ENCODE data around the gene SLC19A2. TPM values are rescaled to one million over a fixed set of nuclear protein-coding genes. Genes with fewer than 3 reads are reported as not detected.
"Not testable (repeated sequence)": the region's sequence is repeated elsewhere in the genome, so short reads cannot be mapped to it uniquely, and the experiment has no call there.

SLC19A2 gene
- total and polyA plus RNA-seq, 2 of the 8 experiments (the other 6 are each of a cell fraction or from before 2014, with no cell fraction given) = 21.2 to 23.2 TPM

- Histone ChIP-seq H3K36me3 (ENCODE audit: control insufficient read depth in 2 of 4, insufficient read depth in 4 of 4, low read length in 3 of 4) (no peaks in the 10 kb centered on the region), H3K23ac (ENCODE audit: insufficient read length) (no peak overlapping the region), H3K79me2 (ENCODE audit: control insufficient read depth in 1 of 2, insufficient read depth in 2 of 2, low read length in 2 of 2) (no peaks in the 10 kb centered on the region), H3K56ac (replicated peaks; ENCODE audit: insufficient read length, low read depth, low read length) (no peak overlapping the region), H3K27me3 (replicated peaks in 1 of 4; ENCODE audit: control insufficient read depth in 3 of 4, extremely low read depth in 1 of 4, insufficient read depth in 3 of 4, low read length in 3 of 4) (no peaks in the 10 kb centered on the region), H2AFZ (ENCODE audit: low read length) (no peak overlapping the region), H3K18ac (ENCODE audit: extremely low read depth, low read length) (no peak overlapping the region), H4K8ac (ENCODE audit: extremely low read depth, insufficient read depth, low read length) (no peak overlapping the region), H2BK5ac (ENCODE audit: low read depth, low read length) (no peak overlapping the region), H2BK120ac (replicated peaks; ENCODE audit: low read depth, low read length) (no peak overlapping the region), H2BK12ac (ENCODE audit: low read depth, low read length) (no peak overlapping the region), H2BK15ac (ENCODE audit: low read length) (no peak overlapping the region), H4K5ac (ENCODE audit: insufficient read length, low read depth, low read length) (no peak overlapping the region), H3K9me3 (ENCODE audit: insufficient read depth in 2 of 2, low read depth in 1 of 2, low read length in 1 of 2) (no peaks in the 10 kb centered on the region), H4K91ac (replicated peaks; ENCODE audit: insufficient read length, low read length) (no peak overlapping the region), H3K9ac (replicated peaks in 1 of 4; ENCODE audit: extremely low read depth in 1 of 4, low read depth in 3 of 4, low read length in 3 of 4) (no peak overlapping the region), H3K4ac (replicated peaks; ENCODE audit: insufficient read length, low read depth, low read length) (no peak overlapping the region), H3K4me1 (replicated peaks in 1 of 4; ENCODE audit: control insufficient read depth in 3 of 4, insufficient read depth in 4 of 4, low read length in 3 of 4) (no peaks in the 10 kb centered on the region), H3K27ac (ENCODE audit: low read depth, low read length) (no peak overlapping the region), H3K79me1 (ENCODE audit: low read depth, low read length) (no peaks in the 10 kb centered on the region), H3K4me2 (ENCODE audit: insufficient read depth in 1 of 2, low read depth in 2 of 2, low read length in 2 of 2) (no peak overlapping the region), H3K23me2 (ENCODE audit: low read depth, low read length) (no peaks in the 10 kb centered on the region), H3K4me3 (ENCODE audit: extremely low read depth in 1 of 4, insufficient read depth in 2 of 4, low read depth in 3 of 4, low read length in 4 of 4) (no peak overlapping the region), H3K14ac (ENCODE audit: insufficient read length) (no peak overlapping the region), H2AK5ac (ENCODE audit: low read depth, low read length) (no peak overlapping the region), H4K20me1 (replicated peaks in 1 of 2; ENCODE audit: control insufficient read depth in 1 of 2, insufficient read depth in 2 of 2, low read length in 2 of 2) (no peaks in the 10 kb centered on the region), H2BK20ac (ENCODE audit: low read length) (no peak overlapping the region)
- TF ChIP-seq SIRT6 (IDR thresholded peaks at IDR 0.05; ENCODE audit: low read length) (no peak), JUN (IDR thresholded peaks at IDR 0.05; ENCODE audit: low read depth, low read length) (no peak), SUZ12 (IDR thresholded peaks at IDR 0.05; ENCODE audit: low read length) (no peak)
- FAIRE-seq (no peak), DNase-seq (ENCODE audit: low read depth in 1 of 2, low spot score in 2 of 2) (no peak)
- 90% methylated on average over 2 of the region's 2 CpGs; no CpG with 5 or more reads in 1 of the 2 experiments for WGBS, 2 experiments (ENCODE audit: extremely low coverage in 1 of 2, insufficient coverage in 1 of 2, insufficient read length in 1 of 2, insufficient replicate concordance in 2 of 2, low coverage in 1 of 2, low lambda C conversion rate in 2 of 2, missing lambda C conversion rate in 1 of 2)
- ChIA-PET POLR2A (ENCODE audit: partially characterized antibody) (no interaction called here), CTCF (ENCODE audit: partially characterized antibody) (no interaction called here)
Measured at GRCh38 chr1:169507413-169507812, 21.7 kb upstream of the SLC19A2 start.

DNA sequence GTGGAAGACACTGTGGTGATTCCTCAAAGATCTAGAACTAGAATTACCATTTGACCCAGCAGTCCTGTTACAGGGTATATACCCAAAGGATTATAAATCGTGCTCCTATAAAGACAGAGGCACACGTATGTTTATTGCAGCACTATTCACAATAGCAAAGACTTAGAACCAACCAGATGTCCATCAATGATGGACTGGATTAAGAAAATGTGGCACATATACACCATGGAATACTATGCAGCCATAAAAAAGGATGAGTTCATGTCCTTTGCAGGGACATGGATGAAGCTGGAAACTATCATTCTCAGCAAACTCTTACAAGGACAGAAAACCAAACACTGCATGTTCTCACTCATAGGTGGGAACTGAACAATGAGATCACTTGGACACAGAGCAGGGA is 17.9 kb upstream of the SLC19A2 start:
- H3K4ac ChIP-seq (replicated peaks; ENCODE audit: insufficient read length, low read depth, low read length); H3K4me1 ChIP-seq (replicated peaks in 1 of 4; ENCODE audit: control insufficient read depth in 3 of 4, insufficient read depth in 4 of 4, low read length in 3 of 4); H3K9me3 ChIP-seq (ENCODE audit: insufficient read depth in 2 of 2, low read depth in 1 of 2, low read length in 1 of 2); H3K79me1 ChIP-seq (ENCODE audit: low read depth, low read length); H2BK5ac ChIP-seq (ENCODE audit: low read depth, low read length); H4K91ac ChIP-seq (replicated peaks; ENCODE audit: insufficient read length, low read length); POLR2A ChIA-PET (ENCODE audit: partially characterized antibody); H3K23me2 ChIP-seq (ENCODE audit: low read depth, low read length); H3K27ac ChIP-seq (ENCODE audit: low read depth, low read length); H2BK20ac ChIP-seq (ENCODE audit: low read length); CTCF ChIA-PET (ENCODE audit: partially characterized antibody); H3K4me2 ChIP-seq (ENCODE audit: insufficient read depth in 1 of 2, low read depth in 2 of 2, low read length in 2 of 2); H2AFZ ChIP-seq (ENCODE audit: low read length); H3K23ac ChIP-seq (ENCODE audit: insufficient read length); H3K36me3 ChIP-seq (ENCODE audit: control insufficient read depth in 2 of 4, insufficient read depth in 4 of 4, low read length in 3 of 4); H3K27me3 ChIP-seq (replicated peaks in 1 of 4; ENCODE audit: control insufficient read depth in 3 of 4, extremely low read depth in 1 of 4, insufficient read depth in 3 of 4, low read length in 3 of 4); H3K9ac ChIP-seq (replicated peaks in 1 of 4; ENCODE audit: extremely low read depth in 1 of 4, low read depth in 3 of 4, low read length in 3 of 4); H4K20me1 ChIP-seq (replicated peaks in 1 of 2; ENCODE audit: control insufficient read depth in 1 of 2, insufficient read depth in 2 of 2, low read length in 2 of 2); H2BK15ac ChIP-seq (ENCODE audit: low read length); H3K56ac ChIP-seq (replicated peaks; ENCODE audit: insufficient read length, low read depth, low read length); DNase-seq (ENCODE audit: low read depth in 1 of 2, low spot score in 2 of 2); H2BK120ac ChIP-seq (replicated peaks; ENCODE audit: low read depth, low read length); H2BK12ac ChIP-seq (ENCODE audit: low read depth, low read length); H3K4me3 ChIP-seq (ENCODE audit: extremely low read depth in 1 of 4, insufficient read depth in 2 of 4, low read depth in 3 of 4, low read length in 4 of 4); H4K8ac ChIP-seq (ENCODE audit: extremely low read depth, insufficient read depth, low read length); H3K14ac ChIP-seq (ENCODE audit: insufficient read length); H3K79me2 ChIP-seq (ENCODE audit: control insufficient read depth in 1 of 2, insufficient read depth in 2 of 2, low read length in 2 of 2); H3K18ac ChIP-seq (ENCODE audit: extremely low read depth, low read length); FAIRE-seq; H2AK5ac ChIP-seq (ENCODE audit: low read depth, low read length); H4K5ac ChIP-seq (ENCODE audit: insufficient read length, low read depth, low read length): not testable (repeated sequence)
- WGBS, 2 experiments (ENCODE audit: extremely low coverage in 1 of 2, insufficient coverage in 1 of 2, insufficient read length in 1 of 2, insufficient replicate concordance in 2 of 2, low coverage in 1 of 2, low lambda C conversion rate in 2 of 2, missing lambda C conversion rate in 1 of 2) = 93% methylated on average over 2 of the region's 2 CpGs; no CpG with 5 or more reads in 1 of the 2 experiments

Measured in H1 (cell line).